OCI-LY7 (cell line): ENCODE measurements around the gene ZNF879.

ENCODE experiments used
- CTCF ChIP-seq: fragments of 200-600 bp; sonication (generic); conservative IDR thresholded peaks from 2 replicates; pipeline ENCODE4 v1.5.1; 2014; ENCODE audit warnings: mild to moderate bottlenecking, antibody characterized with exemption, low read length, moderate library complexity, mixed read lengths
- EZH2phosphoT487 ChIP-seq: fragments of 200-600 bp; sonication (generic); IDR thresholded peaks from 2 replicates; pipeline ENCODE4 v1.6.1; 2018; ENCODE audit warnings: low read depth, borderline replicate concordance, mild to moderate bottlenecking, mixed run types, antibody characterized with exemption, low read length, moderate library complexity, mixed read lengths

GRCh38 chr5:179054036-179054785 lies 30.6 kb downstream of the ZNF879 start:
- TF ChIP-seq CTCF (no peak), EZH2phosphoT487 (no peak)
